Measurements from ENCODE around the gene CAMSAP1.

DNA sequence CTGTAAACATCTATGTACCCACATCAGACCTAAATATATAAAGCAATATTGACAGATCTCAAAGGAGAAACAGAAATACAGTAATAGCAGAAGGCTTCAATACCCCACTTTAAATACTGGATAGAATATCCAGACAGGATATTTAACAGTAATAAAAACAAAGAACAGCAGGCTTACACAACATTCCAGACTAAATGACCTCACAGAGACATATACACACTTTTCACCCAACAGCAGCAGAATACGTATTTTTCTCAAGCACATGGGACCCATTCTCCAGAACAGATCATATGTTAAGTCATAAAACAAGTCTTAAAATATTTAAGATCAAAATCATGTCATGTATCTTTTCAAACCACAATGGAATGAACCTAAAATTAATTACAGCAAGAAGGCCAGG is 76.8 kb downstream of the CAMSAP1 start:
- TF ChIP-seq, protein P1, sequence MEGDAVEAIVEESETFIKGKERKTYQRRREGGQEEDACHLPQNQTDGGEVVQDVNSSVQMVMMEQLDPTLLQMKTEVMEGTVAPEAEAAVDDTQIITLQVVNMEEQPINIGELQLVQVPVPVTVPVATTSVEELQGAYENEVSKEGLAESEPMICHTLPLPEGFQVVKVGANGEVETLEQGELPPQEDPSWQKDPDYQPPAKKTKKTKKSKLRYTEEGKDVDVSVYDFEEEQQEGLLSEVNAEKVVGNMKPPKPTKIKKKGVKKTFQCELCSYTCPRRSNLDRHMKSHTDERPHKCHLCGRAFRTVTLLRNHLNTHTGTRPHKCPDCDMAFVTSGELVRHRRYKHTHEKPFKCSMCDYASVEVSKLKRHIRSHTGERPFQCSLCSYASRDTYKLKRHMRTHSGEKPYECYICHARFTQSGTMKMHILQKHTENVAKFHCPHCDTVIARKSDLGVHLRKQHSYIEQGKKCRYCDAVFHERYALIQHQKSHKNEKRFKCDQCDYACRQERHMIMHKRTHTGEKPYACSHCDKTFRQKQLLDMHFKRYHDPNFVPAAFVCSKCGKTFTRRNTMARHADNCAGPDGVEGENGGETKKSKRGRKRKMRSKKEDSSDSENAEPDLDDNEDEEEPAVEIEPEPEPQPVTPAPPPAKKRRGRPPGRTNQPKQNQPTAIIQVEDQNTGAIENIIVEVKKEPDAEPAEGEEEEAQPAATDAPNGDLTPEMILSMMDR (conservative IDR thresholded peaks at IDR 0.05; ENCODE audit: low read length), result no peak
- TF ChIP-seq EZH2phosphoT487 (IDR thresholded peaks at IDR 0.05; ENCODE audit: borderline replicate concordance, low read depth, low read length), result no peak

All from OCI-LY7 (cell line).